Ectodermal cell (in vitro differentiated cells): Measurements from ENCODE around the gene GALNT14.

Experiments used
- H3K27ac ChIP-seq: 2 replicates; pipeline ENCODE4 v1.7.0; 2013; ENCODE audit warnings: mild to moderate bottlenecking, low read depth, low read length; ENCODE audit not compliant: insufficient read depth, poor library complexity, severe bottlenecking
- H3K27me3 ChIP-seq: 2 replicates; pipeline ENCODE4 v1.7.0; 2013; ENCODE audit warnings: mild to moderate bottlenecking, low read length; ENCODE audit not compliant: insufficient read depth, control insufficient read depth, poor library complexity, severe bottlenecking
- H3K36me3 ChIP-seq: one replicate; pipeline ENCODE4 v1.7.0; 2013; ENCODE audit warnings: low read length; ENCODE audit not compliant: control insufficient read depth, insufficient read depth
- H3K4me1 ChIP-seq: one replicate; pipeline ENCODE4 v1.7.0; 2013; ENCODE audit warnings: low read length; ENCODE audit not compliant: control insufficient read depth, insufficient read depth
- H3K4me3 ChIP-seq: 2 replicates; pipeline ENCODE4 v1.7.0; 2013; ENCODE audit warnings: low read depth, low read length, control low read depth; ENCODE audit not compliant: insufficient read depth
- H3K9me3 ChIP-seq: 2 replicates; pipeline ENCODE4 v1.7.0; 2013; ENCODE audit warnings: mild to moderate bottlenecking, low read length, moderate library complexity; ENCODE audit not compliant: control insufficient read depth
- WGBS, 2 experiments: methylation state at CpG; one replicate each; pipeline ENCODE4 v1.1.7; 2013; ENCODE audit warnings: missing lambda C conversion rate in 2 of 2; 5-methylcytosine and 5-hydroxymethylcytosine counted together

The GALNT14 gene

GRCh38 chr2:31136000-31136399 lies 2.2 kb downstream of the GALNT14 start:
- Histone ChIP-seq H3K36me3 (no peaks in the 10 kb centered on the region), H3K4me1 (peaks cover 7% of the 10 kb centered on the region), H3K9me3 (no peaks in the 10 kb centered on the region), H3K4me3 (no peak overlapping the region), H3K27ac (no peak overlapping the region), H3K27me3 (peaks cover 61% of the 10 kb centered on the region)
- WGBS, 2 experiments, result 84 to 86% methylated on average over 3 of the region's 3 CpGs

- 89 to 92% methylated on average over 5 of the region's 5 CpGs for whole genome bisulfite sequencing, 2 experiments
- peaks cover 52% of the 10 kb centered on the region for H3K27me3 ChIP-seq
- H3K9me3 ChIP-seq, result no peaks in the 10 kb centered on the region
- no peak overlapping the region for H3K27ac ChIP-seq
- H3K36me3 ChIP-seq, result no peaks in the 10 kb centered on the region
- no peak overlapping the region for H3K4me3 ChIP-seq
- peaks cover 11% of the 10 kb centered on the region for H3K4me1 ChIP-seq
These were observed 3.8 kb downstream of the GALNT14 start for GRCh38 chr2:31134480-31134879.

- WGBS, 2 experiments, result 93 to 95% methylated on average over 5 of the region's 5 CpGs
- H3K27ac ChIP-seq, result no peak overlapping the region
- peaks cover 35% of the 10 kb centered on the region for H3K27me3 ChIP-seq
- no peaks in the 10 kb centered on the region for H3K36me3 ChIP-seq
- no peak overlapping the region for H3K4me3 ChIP-seq
- H3K9me3 ChIP-seq, result no peaks in the 10 kb centered on the region
- peaks cover 11% of the 10 kb centered on the region for H3K4me1 ChIP-seq
These were observed 5.5 kb downstream of the GALNT14 start for GRCh38 chr2:31132786-31133185.

- no peaks in the 10 kb centered on the region for H3K36me3 ChIP-seq
- peaks cover 11% of the 10 kb centered on the region for H3K4me1 ChIP-seq
- no peak overlapping the region for H3K4me3 ChIP-seq
- no peak overlapping the region for H3K27ac ChIP-seq
- H3K27me3 ChIP-seq, result peaks cover 26% of the 10 kb centered on the region
- 55 to 64% methylated on average over 4 of the region's 4 CpGs for WGBS, 2 experiments
- H3K9me3 ChIP-seq, result no peaks in the 10 kb centered on the region
These were observed 6.4 kb downstream of the GALNT14 start for GRCh38 chr2:31131871-31132270.

- no peaks in the 10 kb centered on the region for H3K9me3 ChIP-seq
- 72 to 74% methylated on average over 6 of the region's 6 CpGs for WGBS, 2 experiments
- no peak overlapping the region for H3K4me3 ChIP-seq
- peaks cover 4% of the 10 kb centered on the region for H3K27me3 ChIP-seq
- no peaks in the 10 kb centered on the region for H3K36me3 ChIP-seq
- peaks cover 11% of the 10 kb centered on the region for H3K4me1 ChIP-seq
- H3K27ac ChIP-seq, result no peak overlapping the region
These were observed 8.7 kb downstream of the GALNT14 start for GRCh38 chr2:31129375-31130171.

- Histone ChIP-seq H3K36me3 (no peaks in the 10 kb centered on the region), H3K4me1 (peaks cover 11% of the 10 kb centered on the region), H3K27me3 (no peaks in the 10 kb centered on the region), H3K27ac (no peak overlapping the region), H3K4me3 (no peak overlapping the region), H3K9me3 (no peaks in the 10 kb centered on the region)
- WGBS, 2 experiments, result 89 to 97% methylated on average over 3 of the region's 3 CpGs
These were observed 10.3 kb downstream of the GALNT14 start for GRCh38 chr2:31127931-31128330.

GRCh38 chr2:31125918-31126695 lies 12.1 kb downstream of the GALNT14 start:
- H3K27me3 ChIP-seq, result no peaks in the 10 kb centered on the region
- no peaks in the 10 kb centered on the region for H3K9me3 ChIP-seq
- H3K4me3 ChIP-seq, result no peak overlapping the region
- H3K36me3 ChIP-seq, result no peaks in the 10 kb centered on the region
- no peak overlapping the region for H3K27ac ChIP-seq
- WGBS, 2 experiments, result 87% methylated on average over 5 to 6 of the region's 6 CpGs
- H3K4me1 ChIP-seq, result peaks cover 4% of the 10 kb centered on the region

GRCh38 chr2:31124904-31125303 lies 13.3 kb downstream of the GALNT14 start:
- Histone ChIP-seq H3K36me3 (no peaks in the 10 kb centered on the region), H3K27me3 (no peaks in the 10 kb centered on the region), H3K27ac (no peak overlapping the region), H3K4me3 (no peak overlapping the region), H3K9me3 (no peaks in the 10 kb centered on the region), H3K4me1 (peaks cover 4% of the 10 kb centered on the region)
- WGBS, 2 experiments, result 89 to 95% methylated on average over 4 of the region's 4 CpGs

GRCh38 chr2:31122133-31122532 lies 16.1 kb downstream of the GALNT14 start:
- H3K27me3 ChIP-seq, result no peaks in the 10 kb centered on the region
- no peaks in the 10 kb centered on the region for H3K4me1 ChIP-seq
- 93 to 95% methylated on average over 9 of the region's 9 CpGs for WGBS, 2 experiments

GRCh38 chr2:31113765-31114164 lies 24.5 kb downstream of the GALNT14 start:
- no peak overlapping the region for H3K27ac ChIP-seq
- H3K9me3 ChIP-seq, result no peaks in the 10 kb centered on the region
- H3K27me3 ChIP-seq, result no peaks in the 10 kb centered on the region
- no peak overlapping the region for H3K4me3 ChIP-seq
- H3K36me3 ChIP-seq, result no peaks in the 10 kb centered on the region
- no peaks in the 10 kb centered on the region for H3K4me1 ChIP-seq

More at GRCh38 chr2:31122133-31122532, 16.1 kb downstream of the GALNT14 start:
- H3K27ac ChIP-seq, result no peak overlapping the region
- no peaks in the 10 kb centered on the region for H3K36me3 ChIP-seq
- H3K9me3 ChIP-seq, result no peaks in the 10 kb centered on the region
- H3K4me3 ChIP-seq, result no peak overlapping the region
